MM.1S (cell line): ENCODE data around the gene OSBP2.

Source experiments
- CTCF ChIP-seq: fragments of 300-600 bp; sonication (generic); IDR thresholded peaks from 2 replicates; pipeline ENCODE4 v1.5.1; 2016; ENCODE audit warnings: antibody characterized with exemption, low read length, mixed read lengths
- EZH2 ChIP-seq: fragments of 300-600 bp; sonication (generic); optimal IDR thresholded peaks from 2 replicates; pipeline ENCODE3; 2017; ENCODE audit warnings: low read depth, mild to moderate bottlenecking, antibody characterized with exemption, low read length, mixed read lengths
- EZH2phosphoT487 ChIP-seq: fragments of 300-600 bp; sonication (generic); IDR thresholded peaks from 2 replicates; pipeline ENCODE4 v1.6.1; 2018; ENCODE audit warnings: antibody characterized with exemption, low read length

GRCh38 chr22:30731658-30732057, 37.0 kb downstream of the OSBP2 start:
- TF ChIP-seq CTCF (no peak), EZH2 (no peak), EZH2phosphoT487 (no peak)
